NCI-H2081 (cell line): ENCODE data around the gene MINDY4B.

Experiments used
- DNase-seq, 2 experiments: peaks; one replicate each; lab custom pipeline; 2025; lab: John Stamatoyannopoulos, UW

Gene MINDY4B

GRCh38 chr3:150844484-150844883 lies 60.8 kb downstream of the MINDY4B start:
- no peak for DNase-seq

- DNase-seq: no peak
Observed at GRCh38 chr3:150843241-150843640, 62.0 kb downstream of the MINDY4B start.

- peak in 1 of 2 experiments; percentile 16 for DNase-seq
Observed at GRCh38 chr3:150840802-150841515, 64.3 kb downstream of the MINDY4B start.

GRCh38 chr3:150830745-150831144 lies 74.5 kb downstream of the MINDY4B start:
- DNase-seq: no peak

- no peak for DNase-seq
Observed at GRCh38 chr3:150830094-150830681, 75.1 kb downstream of the MINDY4B start.

- no peak for DNase-seq
Observed at GRCh38 chr3:150829408-150829807, 75.8 kb downstream of the MINDY4B start.

GRCh38 chr3:150828997-150829396 lies 76.2 kb downstream of the MINDY4B start:
- no peak for DNase-seq

GRCh38 chr3:150828261-150828660 lies 77.0 kb downstream of the MINDY4B start:
- DNase-seq: no peak

- DNase-seq: no peak
Observed at GRCh38 chr3:150826466-150827282, 78.6 kb downstream of the MINDY4B start.

GRCh38 chr3:150825916-150826377 lies 79.3 kb downstream of the MINDY4B start:
- no peak for DNase-seq

- DNase-seq: no peak
Observed at GRCh38 chr3:150825192-150825915, 79.9 kb downstream of the MINDY4B start.

GRCh38 chr3:150823277-150823676 lies 82.0 kb downstream of the MINDY4B start:
- no peak for DNase-seq

GRCh38 chr3:150822636-150823035 lies 82.6 kb downstream of the MINDY4B start:
- no peak for DNase-seq
